Measurements from ENCODE around the gene REC8. TPM values are rescaled to one million over a fixed set of nuclear protein-coding genes. Genes with fewer than 3 reads are reported as not detected.
A peak's percentile ranks its signal among the peaks of the same experiment; 100 is the strongest.

Gene REC8
- total and polyA plus RNA-seq, 2 of the 13 experiments (the other 11 are each of a cell fraction or from before 2014, with no cell fraction given): 3.4 to 14.7 TPM

- TF ChIP-seq ZNF318 (CRISPR knock-in tag; IDR thresholded peaks at IDR 0.05): 0 out of 2 replicates have a peak, but pooled peaks have one; percentile 48
- TF ChIP-seq, protein P1, sequence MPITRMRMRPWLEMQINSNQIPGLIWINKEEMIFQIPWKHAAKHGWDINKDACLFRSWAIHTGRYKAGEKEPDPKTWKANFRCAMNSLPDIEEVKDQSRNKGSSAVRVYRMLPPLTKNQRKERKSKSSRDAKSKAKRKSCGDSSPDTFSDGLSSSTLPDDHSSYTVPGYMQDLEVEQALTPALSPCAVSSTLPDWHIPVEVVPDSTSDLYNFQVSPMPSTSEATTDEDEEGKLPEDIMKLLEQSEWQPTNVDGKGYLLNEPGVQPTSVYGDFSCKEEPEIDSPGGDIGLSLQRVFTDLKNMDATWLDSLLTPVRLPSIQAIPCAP (CRISPR knock-in tag; IDR thresholded peaks at IDR 0.05; ENCODE audit: low read depth): no peak
- TF ChIP-seq, protein P2, sequence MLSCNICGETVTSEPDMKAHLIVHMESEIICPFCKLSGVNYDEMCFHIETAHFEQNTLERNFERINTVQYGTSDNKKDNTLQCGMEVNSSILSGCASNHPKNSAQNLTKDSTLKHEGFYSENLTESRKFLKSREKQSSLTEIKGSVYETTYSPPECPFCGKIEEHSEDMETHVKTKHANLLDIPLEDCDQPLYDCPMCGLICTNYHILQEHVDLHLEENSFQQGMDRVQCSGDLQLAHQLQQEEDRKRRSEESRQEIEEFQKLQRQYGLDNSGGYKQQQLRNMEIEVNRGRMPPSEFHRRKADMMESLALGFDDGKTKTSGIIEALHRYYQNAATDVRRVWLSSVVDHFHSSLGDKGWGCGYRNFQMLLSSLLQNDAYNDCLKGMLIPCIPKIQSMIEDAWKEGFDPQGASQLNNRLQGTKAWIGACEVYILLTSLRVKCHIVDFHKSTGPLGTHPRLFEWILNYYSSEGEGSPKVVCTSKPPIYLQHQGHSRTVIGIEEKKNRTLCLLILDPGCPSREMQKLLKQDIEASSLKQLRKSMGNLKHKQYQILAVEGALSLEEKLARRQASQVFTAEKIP (CRISPR knock-in tag; IDR thresholded peaks at IDR 0.05; ENCODE audit: borderline replicate concordance): no peak
- no peak for TF ChIP-seq MXD4 (CRISPR knock-in tag; IDR thresholded peaks at IDR 0.05)
- TF ChIP-seq NFATC3 (CRISPR knock-in tag; IDR thresholded peaks at IDR 0.05): no peak
- TF ChIP-seq, protein P3, sequence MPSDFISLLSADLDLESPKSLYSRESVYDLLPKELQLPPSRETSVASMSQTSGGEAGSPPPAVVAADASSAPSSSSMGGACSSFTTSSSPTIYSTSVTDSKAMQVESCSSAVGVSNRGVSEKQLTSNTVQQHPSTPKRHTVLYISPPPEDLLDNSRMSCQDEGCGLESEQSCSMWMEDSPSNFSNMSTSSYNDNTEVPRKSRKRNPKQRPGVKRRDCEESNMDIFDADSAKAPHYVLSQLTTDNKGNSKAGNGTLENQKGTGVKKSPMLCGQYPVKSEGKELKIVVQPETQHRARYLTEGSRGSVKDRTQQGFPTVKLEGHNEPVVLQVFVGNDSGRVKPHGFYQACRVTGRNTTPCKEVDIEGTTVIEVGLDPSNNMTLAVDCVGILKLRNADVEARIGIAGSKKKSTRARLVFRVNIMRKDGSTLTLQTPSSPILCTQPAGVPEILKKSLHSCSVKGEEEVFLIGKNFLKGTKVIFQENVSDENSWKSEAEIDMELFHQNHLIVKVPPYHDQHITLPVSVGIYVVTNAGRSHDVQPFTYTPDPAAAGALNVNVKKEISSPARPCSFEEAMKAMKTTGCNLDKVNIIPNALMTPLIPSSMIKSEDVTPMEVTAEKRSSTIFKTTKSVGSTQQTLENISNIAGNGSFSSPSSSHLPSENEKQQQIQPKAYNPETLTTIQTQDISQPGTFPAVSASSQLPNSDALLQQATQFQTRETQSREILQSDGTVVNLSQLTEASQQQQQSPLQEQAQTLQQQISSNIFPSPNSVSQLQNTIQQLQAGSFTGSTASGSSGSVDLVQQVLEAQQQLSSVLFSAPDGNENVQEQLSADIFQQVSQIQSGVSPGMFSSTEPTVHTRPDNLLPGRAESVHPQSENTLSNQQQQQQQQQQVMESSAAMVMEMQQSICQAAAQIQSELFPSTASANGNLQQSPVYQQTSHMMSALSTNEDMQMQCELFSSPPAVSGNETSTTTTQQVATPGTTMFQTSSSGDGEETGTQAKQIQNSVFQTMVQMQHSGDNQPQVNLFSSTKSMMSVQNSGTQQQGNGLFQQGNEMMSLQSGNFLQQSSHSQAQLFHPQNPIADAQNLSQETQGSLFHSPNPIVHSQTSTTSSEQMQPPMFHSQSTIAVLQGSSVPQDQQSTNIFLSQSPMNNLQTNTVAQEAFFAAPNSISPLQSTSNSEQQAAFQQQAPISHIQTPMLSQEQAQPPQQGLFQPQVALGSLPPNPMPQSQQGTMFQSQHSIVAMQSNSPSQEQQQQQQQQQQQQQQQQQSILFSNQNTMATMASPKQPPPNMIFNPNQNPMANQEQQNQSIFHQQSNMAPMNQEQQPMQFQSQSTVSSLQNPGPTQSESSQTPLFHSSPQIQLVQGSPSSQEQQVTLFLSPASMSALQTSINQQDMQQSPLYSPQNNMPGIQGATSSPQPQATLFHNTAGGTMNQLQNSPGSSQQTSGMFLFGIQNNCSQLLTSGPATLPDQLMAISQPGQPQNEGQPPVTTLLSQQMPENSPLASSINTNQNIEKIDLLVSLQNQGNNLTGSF (CRISPR knock-in tag; IDR thresholded peaks at IDR 0.05): no peak
- TF ChIP-seq NRL (CRISPR knock-in tag; IDR thresholded peaks at IDR 0.05; ENCODE audit: borderline replicate concordance): no peak
- no peak for TF ChIP-seq ZNF263 (CRISPR knock-in tag; IDR thresholded peaks at IDR 0.05)
- no peak for TF ChIP-seq ZNF878 (CRISPR knock-in tag; IDR thresholded peaks at IDR 0.05)
- TF ChIP-seq ZNF558 (CRISPR knock-in tag; IDR thresholded peaks at IDR 0.05; ENCODE audit: borderline replicate concordance): no peak
Measured at GRCh38 chr14:24162093-24162492, 9.8 kb upstream of the REC8 start (continued).

Measured in HepG2 (cell line).